ENCODE measurements around the gene DCUN1D4. TPM values are rescaled to one million over a fixed set of nuclear protein-coding genes. Genes with fewer than 3 reads are reported as not detected.
A peak's percentile ranks its signal among the peaks of the same experiment; 100 is the strongest.

The DCUN1D4 gene
- total RNA-seq, 4 donors from 2014 or later: 26.5 to 39.8 (median 28.8) TPM

- H3K4me3 ChIP-seq: no peak overlapping the region
- H3K9me3 ChIP-seq: no peaks in the 10 kb centered on the region
- DNase-seq: peak in 2 of 3 donors; percentile 47 to 87
- no peak overlapping the region for H3K27ac ChIP-seq
- peaks cover 0 to 30% (median 0%) of the 10 kb centered on the region in 3 donors for H3K36me3 ChIP-seq
- no peak for TF ChIP-seq POLR2A (IDR thresholded peaks at IDR 0.05)
- peak; percentile 34 to 82 (median 73) for TF ChIP-seq CTCF (IDR thresholded peaks at IDR 0.05)
- no peaks in the 10 kb centered on the region for H3K4me1 ChIP-seq
- H3K27me3 ChIP-seq: no peaks in the 10 kb centered on the region
These were observed 53.0 kb downstream of the DCUN1D4 start for GRCh38 chr4:51895816-51896408.

GRCh38 chr4:51901363-51901762 lies 58.4 kb downstream of the DCUN1D4 start:
- H3K27me3 ChIP-seq: no peaks in the 10 kb centered on the region
- no peaks in the 10 kb centered on the region for H3K9me3 ChIP-seq
- no peak overlapping the region for H3K4me3 ChIP-seq
- peaks cover 0 to 42% (median 0%) of the 10 kb centered on the region in 3 donors for H3K36me3 ChIP-seq
- no peak for TF ChIP-seq POLR2A (IDR thresholded peaks at IDR 0.05)
- no peaks in the 10 kb centered on the region for H3K4me1 ChIP-seq
- no peak for DNase-seq
- H3K27ac ChIP-seq: no peak overlapping the region

- TF ChIP-seq CTCF (IDR thresholded peaks at IDR 0.05): no peak
- no peak for TF ChIP-seq POLR2A (IDR thresholded peaks at IDR 0.05)
- Histone ChIP-seq H3K4me1 (peaks cover 0 to 18% (median 0%) of the 10 kb centered on the region in 4 donors), H3K36me3 (peaks cover 0 to 30% (median 0%) of the 10 kb centered on the region in 3 donors), H3K27ac (peak overlapping the region in 1 of 4 donors; percentile 10), H3K4me3 (no peak overlapping the region), H3K9me3 (no peaks in the 10 kb centered on the region), H3K27me3 (no peaks in the 10 kb centered on the region)
- DNase-seq: no peak
These were observed 63.4 kb downstream of the DCUN1D4 start for GRCh38 chr4:51906167-51906958.

GRCh38 chr4:51907006-51907669 lies 64.2 kb downstream of the DCUN1D4 start:
- peaks cover 0 to 18% (median 0%) of the 10 kb centered on the region in 4 donors for H3K4me1 ChIP-seq
- no peak overlapping the region for H3K4me3 ChIP-seq
- peaks cover 0 to 32% (median 0%) of the 10 kb centered on the region in 3 donors for H3K36me3 ChIP-seq
- TF ChIP-seq CTCF (IDR thresholded peaks at IDR 0.05) (no peak), POLR2A (IDR thresholded peaks at IDR 0.05) (no peak)
- H3K27ac ChIP-seq: no peak overlapping the region
- no peak for DNase-seq
- no peaks in the 10 kb centered on the region for H3K27me3 ChIP-seq
- H3K9me3 ChIP-seq: no peaks in the 10 kb centered on the region

GRCh38 chr4:51909236-51909703 lies 66.3 kb downstream of the DCUN1D4 start:
- Histone ChIP-seq H3K4me1 (peaks cover 0 to 18% (median 0%) of the 10 kb centered on the region in 4 donors), H3K4me3 (no peak overlapping the region), H3K27ac (peak overlapping the region in 3 of 4 donors; percentile 48 to 87 (median 66)), H3K9me3 (no peaks in the 10 kb centered on the region), H3K27me3 (no peaks in the 10 kb centered on the region), H3K36me3 (peaks cover 0 to 49% (median 0%) of the 10 kb centered on the region in 3 donors)
- peak in 2 of 3 donors; percentile 76 to 92 for DNase-seq
- TF ChIP-seq POLR2A (IDR thresholded peaks at IDR 0.05): no peak
- TF ChIP-seq CTCF (IDR thresholded peaks at IDR 0.05): no peak
